Kidney (tissue), 14 donors: ENCODE results near the gene KRTAP12-3. TPM values are rescaled to one million over a fixed set of nuclear protein-coding genes. Genes with fewer than 3 reads are reported as not detected.

Experiments
- DNase-seq, 5 donors: peaks; one replicate each; pipeline ENCODE4 v3.0.0-alpha.2; 2013 to 2020
- FAIRE-seq: peaks from 2 replicates; lab custom pipeline; 2012; peaks lifted over from hg19 to GRCh38; lab: Jason Lieb, UNC
- H3K27ac ChIP-seq, 2 donors: one replicate each; pipeline ENCODE4 v1.7.0; 2013; ENCODE audit warnings: low read depth in 2 of 2, low read length in 2 of 2, inconsistent platforms in 1 of 2
- H3K27me3 ChIP-seq: one replicate; pipeline ENCODE4 v1.7.1; 2013; ENCODE audit warnings: low read length, inconsistent platforms; ENCODE audit not compliant: control insufficient read depth, insufficient read depth
- H3K36me3 ChIP-seq, 3 donors: one replicate each; pipeline versions ENCODE4 v1.7.0 to v1.7.1; 2013; ENCODE audit warnings: low read length in 3 of 3, control low read depth in 1 of 3, inconsistent platforms in 1 of 3; ENCODE audit not compliant: insufficient read depth in 3 of 3, control insufficient read depth in 2 of 3
- H3K4me1 ChIP-seq, 3 donors: one replicate each; pipeline versions ENCODE4 v1.7.0 to v1.7.1; 2013; ENCODE audit warnings: low read length in 3 of 3, inconsistent platforms in 1 of 3, low read depth in 1 of 3; ENCODE audit not compliant: control insufficient read depth in 2 of 3, insufficient read depth in 2 of 3
- H3K4me3 ChIP-seq, 3 donors: one replicate each; pipeline versions ENCODE4 v1.7.0 to v1.8.1; 2013; ENCODE audit warnings: low read length in 3 of 3, control low read depth in 1 of 3, inconsistent platforms in 1 of 3
- H3K9ac ChIP-seq, 3 donors: one replicate each; pipeline versions ENCODE4 v1.7.0 to v1.7.1; 2013; ENCODE audit warnings: low read length in 3 of 3, control low read depth in 1 of 3, inconsistent platforms in 1 of 3
- H3K9me3 ChIP-seq, 3 donors: one replicate each; pipeline versions ENCODE4 v1.7.0 to v1.7.1; 2013; ENCODE audit warnings: low read length in 3 of 3, control low read depth in 1 of 3, inconsistent platforms in 1 of 3; ENCODE audit not compliant: control insufficient read depth in 2 of 3, insufficient read depth in 1 of 3
- intact Hi-C: fragments of 100-400 bp; cut with DNase I; formaldehyde crosslinking; loops from one replicate; pipeline ENCODE4 v1.11.1; 2022
- polyA plus RNA-seq: library from polyadenylated mRNA; stranded (reverse); fragments of 350-450 nt; fragmentation: Illumina TruSeq; extraction: RNeasy Lipid Tissue Mini Kit (QIAGEN cat#74804); gene quantifications from one replicate; pipeline ENCODE4 v1.2.3, GENCODE V29; 2014; ENCODE audit warnings: low read depth, low replicate concordance; ENCODE audit not compliant: insufficient read depth
- total RNA-seq: library from RNA; stranded (reverse); fragmentation: NEBNext Ultra II Directional; extraction: Animal tissue kit (Norgen Biotek cat#: 25700); gene quantifications from one replicate; pipeline ENCODE4 v1.2.1, GENCODE V29; 2021
- TF ChIP-seq, protein P1 (sequence below): IDR thresholded peaks from 3 replicates; pipeline ENCODE4 v1.5.1; 2012; ENCODE audit warnings: mild to moderate bottlenecking, moderate library complexity, borderline replicate concordance; ENCODE audit not compliant: insufficient read depth; ENCODE audit errors: extremely low read depth
- donor health status: control.
- donor health status: control.
- donor health status: control.
- donor health status: control.
- donor health status: control.
- donor health status: DM: yes; HTN: yes; CAD: no.
- donor health status: Normal renal cell carcinoma (clear cell type).

The KRTAP12-3 gene
- total and polyA plus RNA-seq, 2 donors from 2014 or later: not detected

DNA sequence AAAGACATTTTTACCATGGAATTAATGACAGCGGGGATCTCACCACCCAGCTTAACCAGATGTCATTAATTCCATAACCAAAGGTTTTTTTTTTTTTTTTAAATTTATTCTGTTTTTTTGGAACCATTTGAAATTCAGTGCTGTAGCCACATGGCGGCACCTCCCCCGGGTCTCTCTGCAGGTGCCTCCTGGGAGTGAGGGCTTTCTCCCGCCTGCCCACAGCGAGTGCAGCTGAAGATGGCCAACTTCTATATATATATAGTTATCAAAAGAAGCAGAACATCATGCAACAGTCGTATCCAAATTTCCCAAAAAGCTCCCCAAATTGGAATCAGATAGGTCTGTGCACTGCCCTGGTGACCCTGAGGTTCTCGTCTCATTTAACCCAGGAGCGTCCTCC is 42.3 kb upstream of the KRTAP12-3 start:
- H3K4me1 ChIP-seq: no peaks in the 10 kb centered on the region
- H3K9ac ChIP-seq: no peak overlapping the region
- intact Hi-C loops: no loop called here
- TF ChIP-seq, protein P1, sequence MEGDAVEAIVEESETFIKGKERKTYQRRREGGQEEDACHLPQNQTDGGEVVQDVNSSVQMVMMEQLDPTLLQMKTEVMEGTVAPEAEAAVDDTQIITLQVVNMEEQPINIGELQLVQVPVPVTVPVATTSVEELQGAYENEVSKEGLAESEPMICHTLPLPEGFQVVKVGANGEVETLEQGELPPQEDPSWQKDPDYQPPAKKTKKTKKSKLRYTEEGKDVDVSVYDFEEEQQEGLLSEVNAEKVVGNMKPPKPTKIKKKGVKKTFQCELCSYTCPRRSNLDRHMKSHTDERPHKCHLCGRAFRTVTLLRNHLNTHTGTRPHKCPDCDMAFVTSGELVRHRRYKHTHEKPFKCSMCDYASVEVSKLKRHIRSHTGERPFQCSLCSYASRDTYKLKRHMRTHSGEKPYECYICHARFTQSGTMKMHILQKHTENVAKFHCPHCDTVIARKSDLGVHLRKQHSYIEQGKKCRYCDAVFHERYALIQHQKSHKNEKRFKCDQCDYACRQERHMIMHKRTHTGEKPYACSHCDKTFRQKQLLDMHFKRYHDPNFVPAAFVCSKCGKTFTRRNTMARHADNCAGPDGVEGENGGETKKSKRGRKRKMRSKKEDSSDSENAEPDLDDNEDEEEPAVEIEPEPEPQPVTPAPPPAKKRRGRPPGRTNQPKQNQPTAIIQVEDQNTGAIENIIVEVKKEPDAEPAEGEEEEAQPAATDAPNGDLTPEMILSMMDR: no peak
- H3K36me3 ChIP-seq: no peaks in the 10 kb centered on the region
- no peak for DNase-seq
- no peak overlapping the region for H3K27ac ChIP-seq
- no peak overlapping the region for H3K4me3 ChIP-seq
- H3K9me3 ChIP-seq: peaks cover 0 to 5% (median 0%) of the 10 kb centered on the region in 3 donors
- no peak for FAIRE-seq
- H3K27me3 ChIP-seq: no peaks in the 10 kb centered on the region

DNA sequence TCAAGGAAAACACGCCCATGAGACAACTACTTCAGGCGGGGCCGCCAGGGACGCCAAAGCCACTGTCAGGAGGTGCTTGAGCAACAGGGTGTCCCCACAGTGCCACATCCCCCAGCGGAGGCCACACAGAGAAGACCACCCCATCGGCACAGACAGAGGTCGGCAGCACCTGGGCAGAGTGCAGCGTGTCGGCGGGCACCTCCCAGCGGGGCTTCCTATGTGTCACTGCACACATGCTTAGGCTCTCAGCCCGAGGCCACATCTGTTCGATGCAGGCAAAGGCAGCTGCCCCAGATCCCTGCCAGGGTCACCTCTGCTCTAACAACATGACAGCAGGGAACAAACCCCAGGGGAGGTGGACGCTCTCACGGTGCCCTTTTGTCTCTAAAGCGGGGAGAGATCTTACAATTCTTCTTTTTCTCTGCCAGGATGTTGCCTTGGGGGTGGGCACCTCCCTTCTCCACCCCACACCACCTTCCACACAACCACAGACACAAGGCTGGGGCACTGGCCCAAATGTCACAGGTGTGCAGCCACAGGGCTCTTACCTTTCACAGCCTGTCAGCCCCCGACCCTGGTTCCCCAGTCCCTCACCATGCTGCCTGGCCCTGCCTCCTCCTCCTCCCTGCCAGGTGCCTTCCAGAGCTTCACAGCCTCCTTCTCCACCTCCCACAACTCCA is 41.7 kb upstream of the KRTAP12-3 start:
- Histone ChIP-seq H3K27ac (no peak overlapping the region), H3K9me3 (peaks cover 0 to 5% (median 0%) of the 10 kb centered on the region in 3 donors), H3K4me1 (no peaks in the 10 kb centered on the region), H3K4me3 (no peak overlapping the region), H3K9ac (no peak overlapping the region), H3K27me3 (no peaks in the 10 kb centered on the region), H3K36me3 (no peaks in the 10 kb centered on the region)
- intact Hi-C loops: no loop called here
- TF ChIP-seq, protein P1: no peak
- DNase-seq (no peak), FAIRE-seq (no peak)

DNA sequence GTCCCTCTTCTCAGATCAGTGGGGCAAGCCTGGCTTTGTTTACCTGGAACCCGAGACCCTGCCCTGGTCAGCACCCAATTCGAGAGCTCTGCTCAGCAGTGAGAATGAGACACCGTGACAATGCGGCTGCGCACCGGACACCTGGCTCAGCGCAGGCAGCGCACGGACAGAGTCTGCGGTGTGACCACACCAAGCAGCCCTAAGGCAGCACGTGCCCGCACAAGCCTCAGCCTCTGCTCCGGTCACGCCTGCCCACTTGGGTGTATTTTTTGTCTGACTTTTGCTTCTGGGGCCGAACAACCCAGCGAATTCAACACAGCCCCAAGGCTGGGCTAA is 41.2 kb upstream of the KRTAP12-3 start:
- Histone ChIP-seq H3K9ac (no peak overlapping the region), H3K27me3 (no peaks in the 10 kb centered on the region), H3K27ac (no peak overlapping the region), H3K9me3 (peaks cover 0 to 1% (median 0%) of the 10 kb centered on the region in 3 donors), H3K36me3 (no peaks in the 10 kb centered on the region), H3K4me1 (no peaks in the 10 kb centered on the region), H3K4me3 (no peak overlapping the region)
- no peak for FAIRE-seq
- TF ChIP-seq, protein P1: no peak
- DNase-seq: peak in 1 of 5 donors; percentile 13
- intact Hi-C loops: no loop called here

DNA sequence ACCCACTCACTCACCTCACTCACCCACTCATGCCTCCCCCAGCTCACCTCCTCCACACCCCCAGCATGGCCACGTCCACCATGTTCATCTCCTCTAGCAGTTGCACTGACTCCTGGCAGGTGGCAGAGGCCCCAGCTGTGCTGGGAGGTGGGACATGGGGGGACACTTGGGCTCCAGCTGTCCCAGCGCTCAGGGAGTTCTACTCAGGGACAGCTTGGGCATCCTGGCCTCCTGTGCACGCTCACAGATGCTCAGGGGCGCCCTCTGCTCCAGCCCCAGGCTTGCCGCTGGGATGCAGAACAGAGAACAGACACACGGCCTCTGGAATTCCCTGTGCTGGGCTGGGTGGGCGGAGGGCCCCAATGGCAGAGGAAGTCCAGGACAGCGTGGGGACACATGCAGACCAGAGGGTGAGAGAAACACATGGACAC is 40.6 kb upstream of the KRTAP12-3 start:
- TF ChIP-seq, protein P1: no peak
- DNase-seq (peak in 1 of 5 donors; percentile 70), FAIRE-seq (no peak)
- Histone ChIP-seq H3K4me1 (no peaks in the 10 kb centered on the region), H3K9me3 (no peaks in the 10 kb centered on the region), H3K27me3 (no peaks in the 10 kb centered on the region), H3K9ac (no peak overlapping the region), H3K4me3 (no peak overlapping the region), H3K36me3 (no peaks in the 10 kb centered on the region), H3K27ac (no peak overlapping the region)
- intact Hi-C loops: no loop called here
